GM21423 (cell line): Measurements from ENCODE around the gene NRXN3.

Experiments used
- ATAC-seq: cut with Tn5 transposase; IDR thresholded peaks from one replicate; pipeline ENCODE4 v1.9.1; 2021; ENCODE audit warnings: mild to moderate bottlenecking, moderate library complexity; ENCODE audit not compliant: unreplicated experiment

NRXN3 gene

DNA sequence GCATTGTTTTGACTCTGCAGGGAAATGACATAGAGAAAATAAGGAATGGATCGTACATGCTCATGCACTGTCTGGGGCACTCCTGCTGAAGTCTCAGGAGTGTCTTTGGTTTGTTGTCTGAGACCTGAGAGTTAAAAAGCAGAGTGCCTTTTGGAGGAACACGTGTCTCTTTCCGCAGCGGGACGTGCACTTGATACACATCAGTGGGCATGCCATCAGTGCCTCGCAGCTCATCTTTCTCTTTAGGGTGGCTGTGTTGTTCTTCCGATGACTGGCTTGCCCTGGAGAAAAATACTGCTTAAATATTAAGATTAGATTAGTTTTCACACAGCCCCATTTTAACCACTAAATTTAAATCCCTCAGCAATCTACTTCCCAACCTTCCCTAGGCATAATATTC lies 1205.2 kb downstream of the NRXN3 start:
- no peak for ATAC-seq

DNA sequence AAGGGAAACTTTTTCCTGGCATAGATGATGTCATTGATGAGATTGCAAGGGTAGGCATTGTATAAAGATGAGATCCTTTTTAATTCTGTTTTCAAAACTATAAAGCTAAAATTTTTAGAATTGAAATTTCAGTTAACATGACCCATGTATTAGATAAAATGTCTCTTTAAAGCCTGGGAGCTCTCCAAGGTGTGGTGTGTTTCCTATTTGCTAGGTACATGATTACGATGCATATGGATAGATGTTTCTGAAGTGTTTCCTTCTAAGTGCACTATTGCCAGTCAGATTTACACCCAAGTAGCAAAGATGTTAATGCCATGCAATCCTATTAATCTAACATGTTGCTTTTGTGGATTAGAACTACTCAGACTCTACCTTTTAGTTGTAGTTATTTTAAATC lies 1206.4 kb downstream of the NRXN3 start:
- ATAC-seq = no peak

DNA sequence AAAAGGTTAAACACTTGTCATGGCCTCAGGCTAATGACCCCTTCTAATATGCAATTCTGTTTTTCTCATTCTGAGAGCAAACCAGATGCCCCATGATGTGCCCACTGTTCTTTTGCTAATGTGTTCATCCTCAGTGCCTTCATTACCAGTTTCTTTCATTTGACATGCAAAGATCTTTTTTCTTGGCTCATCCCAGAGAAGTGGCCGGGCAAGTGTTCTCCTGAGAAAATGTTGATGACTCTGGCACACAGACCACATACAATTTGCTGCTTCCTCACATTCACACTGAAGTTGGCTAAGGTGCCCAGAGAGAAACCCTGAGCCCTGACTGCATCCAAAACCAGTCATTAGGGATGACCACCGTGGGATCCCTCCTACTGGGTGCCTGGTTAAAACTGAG lies 1207.8 kb downstream of the NRXN3 start:
- no peak for ATAC-seq

DNA sequence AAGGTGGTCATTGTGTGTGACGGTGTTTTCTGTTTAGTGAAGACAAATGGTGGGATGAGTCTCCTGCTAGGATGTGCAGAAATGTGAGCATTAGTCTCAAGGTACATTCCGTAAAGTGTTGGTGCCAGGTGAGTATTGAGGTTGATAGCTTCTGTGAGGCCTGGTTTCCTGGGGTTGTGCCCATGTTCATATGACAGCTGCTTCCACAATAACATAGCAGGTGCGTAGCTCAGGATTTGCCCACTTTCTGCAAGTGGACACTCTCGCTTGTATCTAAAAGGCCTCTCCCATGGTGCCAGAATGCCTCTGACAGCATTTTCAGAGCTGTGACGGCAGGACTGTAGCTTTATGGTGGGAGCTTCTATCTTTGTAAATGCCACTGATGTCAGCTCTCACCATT lies 1209.1 kb downstream of the NRXN3 start:
- no peak for ATAC-seq

DNA sequence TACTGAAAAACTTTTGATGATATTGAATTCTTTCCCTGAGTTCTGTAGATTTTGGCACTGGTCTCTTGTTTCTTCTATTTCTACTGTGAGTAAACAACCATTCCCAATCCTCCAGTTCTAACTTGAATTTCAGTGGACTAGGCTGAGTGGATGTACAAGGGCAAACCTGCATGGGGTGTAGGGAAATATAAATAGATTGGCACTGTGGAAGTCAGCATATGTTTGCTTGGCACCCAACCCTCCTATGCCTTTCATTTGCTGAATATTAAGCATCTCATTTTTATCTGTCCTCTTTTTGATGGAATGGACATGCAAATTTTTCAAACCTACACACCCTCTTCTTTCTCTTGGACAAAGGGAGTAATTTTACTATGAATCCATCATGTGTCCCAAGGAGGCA lies 1212.9 kb downstream of the NRXN3 start:
- ATAC-seq = no peak

DNA sequence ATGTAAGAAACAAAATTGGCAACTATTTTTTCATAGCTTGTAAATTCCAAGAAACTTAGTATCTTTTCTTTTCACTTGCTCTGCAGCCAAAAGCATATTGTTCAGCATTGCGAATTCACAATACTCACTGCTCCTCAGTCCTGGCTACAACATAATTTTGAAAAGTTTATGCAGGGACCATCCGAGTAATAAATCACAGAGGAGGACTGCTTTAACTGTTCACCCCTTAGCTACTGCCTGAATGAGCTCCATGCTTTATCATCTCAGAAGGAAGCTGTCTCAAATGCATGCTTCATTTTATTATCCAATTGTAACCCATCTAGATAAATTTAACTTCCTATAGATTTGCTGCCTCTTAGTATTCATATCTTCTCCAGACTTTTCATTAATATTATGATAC lies 1213.3 kb downstream of the NRXN3 start:
- ATAC-seq = no peak

DNA sequence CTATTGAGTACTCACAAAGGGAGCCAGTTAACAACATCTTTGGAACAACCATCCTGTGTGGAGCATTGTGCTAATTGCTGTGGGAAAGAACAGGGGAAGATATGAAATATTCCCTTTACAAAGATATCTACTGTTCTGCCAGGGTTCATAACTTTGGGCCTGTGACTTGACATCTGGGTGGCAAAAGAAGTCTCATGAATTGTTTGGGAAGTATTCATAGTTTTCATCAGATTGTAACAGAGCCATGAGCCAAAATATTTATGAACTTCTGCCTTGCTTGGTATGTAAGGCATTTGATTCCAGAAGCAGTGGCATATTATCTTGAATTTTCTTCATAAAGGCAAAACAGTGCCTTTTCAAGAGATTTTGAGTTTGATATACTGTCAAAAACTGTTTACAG lies 1224.9 kb downstream of the NRXN3 start:
- no peak for ATAC-seq

DNA sequence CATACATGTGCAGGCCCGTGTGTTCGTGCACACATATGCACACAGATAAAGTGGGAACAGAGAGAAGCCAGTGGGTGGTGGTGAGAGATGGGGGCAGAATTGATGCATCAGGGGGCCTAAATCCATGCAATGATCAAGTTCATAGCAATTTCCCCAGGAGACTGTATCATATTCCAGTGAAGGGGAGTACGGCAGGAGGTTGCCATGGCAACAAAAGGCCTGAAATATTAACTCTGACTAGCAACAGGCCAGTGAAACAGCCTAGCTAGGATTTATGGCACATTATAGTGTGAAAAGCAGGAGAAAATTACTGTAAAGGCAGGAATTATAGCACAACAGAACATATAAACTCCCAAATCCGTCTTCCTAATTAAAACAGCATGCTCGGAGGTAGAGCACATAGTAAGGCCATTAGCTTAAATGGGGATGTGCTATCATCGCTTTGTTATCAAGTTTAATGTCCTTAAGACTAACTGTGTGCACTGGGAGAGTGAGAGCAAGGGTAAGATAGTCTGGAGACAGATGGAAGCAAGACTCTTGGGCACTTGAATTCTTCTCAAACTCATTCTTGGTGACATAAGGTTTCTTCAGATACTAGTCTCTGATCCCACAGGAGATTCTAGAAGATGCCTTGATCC lies 1234.8 kb downstream of the NRXN3 start:
- ATAC-seq = no peak

- no peak for ATAC-seq
These were observed 1235.3 kb downstream of the NRXN3 start for GRCh38 chr14:79405512-79405910.

DNA sequence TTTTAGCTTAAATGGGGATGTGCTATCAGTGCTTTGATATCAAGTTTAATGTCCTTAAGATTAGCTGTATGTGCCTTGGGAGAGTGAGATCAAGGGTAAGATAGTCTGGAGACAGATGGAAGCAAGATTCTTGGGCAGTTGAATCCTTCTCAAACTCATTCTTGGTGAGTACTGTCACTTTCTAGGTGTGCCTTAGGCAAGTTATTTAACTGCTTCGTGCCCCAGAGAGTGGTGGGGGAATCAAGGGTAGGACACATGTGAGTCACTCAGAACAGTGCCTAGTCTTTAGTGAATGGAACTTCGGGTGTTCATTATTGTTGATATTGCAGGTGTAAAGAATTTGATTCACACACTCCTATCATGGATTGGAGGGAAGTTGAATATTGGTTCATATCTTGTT lies 1237.4 kb downstream of the NRXN3 start:
- ATAC-seq = no peak

DNA sequence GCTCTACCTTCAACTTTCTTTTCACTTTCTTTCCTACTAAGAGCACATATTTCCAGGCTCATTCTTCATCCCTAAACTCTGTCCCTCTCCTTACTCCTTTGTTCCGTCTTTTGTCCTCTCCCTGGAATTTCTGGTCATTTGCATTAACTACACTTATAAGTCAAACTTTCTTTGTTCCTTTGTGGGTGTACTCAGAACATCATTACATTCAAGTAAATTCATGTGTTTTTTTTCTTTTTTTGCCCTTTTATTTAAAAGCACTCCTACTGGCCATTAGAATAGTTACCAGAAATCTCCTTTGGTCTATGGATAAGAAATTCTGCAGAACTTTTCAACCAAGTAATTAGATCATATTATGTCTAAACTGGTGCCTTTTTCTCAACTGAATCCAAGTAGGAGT lies 1238.5 kb downstream of the NRXN3 start:
- ATAC-seq = no peak

DNA sequence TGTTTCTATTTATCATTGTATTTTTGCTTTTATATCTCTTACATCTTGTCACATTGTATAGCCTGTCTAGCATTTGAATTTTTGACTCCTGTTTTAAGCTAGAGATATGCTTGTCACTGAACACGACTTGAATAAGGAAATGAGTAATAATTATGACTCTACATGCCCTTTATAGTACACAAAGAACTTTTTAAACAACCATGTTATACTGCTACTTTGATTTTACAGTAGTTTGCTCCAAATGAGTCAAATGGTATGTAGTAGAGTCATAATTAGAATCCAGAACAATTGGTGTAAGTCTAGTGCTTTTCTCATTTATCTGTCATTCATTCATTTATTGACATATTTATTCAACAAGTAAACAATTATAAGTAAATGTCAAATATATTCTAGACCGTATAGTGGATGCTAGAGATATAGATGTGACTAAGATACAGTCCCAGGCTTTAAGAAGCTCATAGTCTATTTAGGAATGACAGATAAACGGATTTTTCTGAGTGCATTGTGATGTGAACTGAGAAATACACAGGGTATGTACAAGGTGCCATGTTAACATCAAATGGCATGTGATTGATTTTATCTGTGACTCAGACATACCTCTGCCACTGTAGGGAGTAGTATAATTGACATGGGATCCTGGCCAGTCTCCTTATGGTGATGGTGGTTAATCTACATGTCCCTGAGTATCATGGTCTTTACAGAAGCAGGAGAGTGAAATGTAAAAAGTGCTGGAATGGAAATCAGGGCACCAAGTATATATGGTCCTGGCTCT lies 1241.4 kb downstream of the NRXN3 start:
- ATAC-seq = no peak

- ATAC-seq = no peak
These were observed 1242.6 kb downstream of the NRXN3 start for GRCh38 chr14:79412822-79413221.

GRCh38 chr14:79413734-79414428 lies 1243.7 kb downstream of the NRXN3 start:
- ATAC-seq = no peak

DNA sequence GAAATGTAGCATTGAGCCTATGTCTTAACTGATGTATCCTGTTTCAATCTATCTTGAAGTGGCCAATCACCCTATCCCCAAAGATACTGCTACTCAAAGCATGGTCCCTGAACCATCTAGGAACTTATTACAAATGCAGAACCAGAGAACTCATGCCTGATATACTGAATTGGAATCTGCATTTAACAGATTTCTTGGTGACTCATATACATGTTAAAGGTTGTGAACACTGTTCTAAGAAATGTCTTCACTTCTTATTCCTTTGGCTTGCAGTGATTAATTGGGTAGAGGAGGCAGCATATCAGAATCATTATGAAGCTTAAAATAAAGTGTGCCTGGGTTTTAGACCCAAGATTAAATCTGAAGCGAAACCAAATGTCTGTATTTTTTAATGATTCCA lies 1245.6 kb downstream of the NRXN3 start:
- ATAC-seq = no peak

DNA sequence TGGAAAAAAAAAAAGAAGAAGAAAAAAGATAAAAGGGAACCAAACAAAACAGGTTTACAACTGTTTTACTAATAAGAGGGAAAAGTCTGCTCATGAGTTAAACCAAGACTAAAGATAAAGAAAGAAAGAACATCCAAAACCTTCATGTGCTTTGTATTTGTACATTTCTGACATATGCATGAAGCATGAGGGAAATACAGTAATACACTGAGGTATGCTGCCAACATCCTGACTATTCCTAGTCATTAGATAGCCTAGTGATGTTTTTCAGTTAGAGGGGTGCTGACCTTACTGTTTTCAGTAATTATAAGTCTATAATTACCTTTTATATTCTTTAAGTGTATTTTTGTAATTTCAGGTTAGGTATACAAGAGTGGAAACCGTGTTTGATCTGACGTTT lies 1247.8 kb downstream of the NRXN3 start:
- no peak for ATAC-seq

- ATAC-seq = no peak
These were observed 1248.7 kb downstream of the NRXN3 start for GRCh38 chr14:79418649-79419415.

DNA sequence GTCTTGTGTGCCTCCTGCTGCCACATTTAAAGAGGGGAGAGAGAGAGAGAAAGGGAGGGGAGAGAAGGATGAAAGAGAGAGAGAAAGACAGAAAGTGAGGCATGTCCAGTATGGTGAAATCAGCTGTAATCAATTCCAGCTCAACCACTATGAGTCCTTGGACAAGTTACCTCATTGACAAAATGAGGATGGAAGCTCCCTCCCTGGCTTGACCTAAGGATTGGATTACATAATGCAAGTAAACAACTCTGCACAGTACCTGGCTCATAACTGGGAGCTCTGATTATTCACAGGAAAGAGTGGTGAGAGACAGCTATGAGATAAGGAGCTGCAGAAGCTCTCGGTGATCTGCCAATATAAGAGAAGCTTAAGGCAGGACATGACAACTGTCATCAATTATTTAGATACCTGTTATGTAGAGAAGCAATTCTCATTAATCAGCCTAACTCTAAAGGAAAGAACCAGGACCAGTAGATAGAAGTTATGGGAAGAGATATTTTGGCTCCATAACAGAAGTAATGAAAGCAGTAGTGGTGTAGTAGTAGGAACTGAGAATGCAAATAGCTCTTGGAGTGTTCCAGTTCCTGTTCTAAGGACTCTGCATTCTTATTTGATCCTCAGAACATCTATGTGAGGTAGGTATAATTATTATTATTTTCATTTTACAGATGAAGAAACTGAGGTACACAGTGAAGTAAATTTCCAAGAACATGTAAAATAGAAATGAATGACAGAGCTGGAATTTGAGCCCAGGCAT lies 1249.6 kb downstream of the NRXN3 start:
- ATAC-seq = no peak

DNA sequence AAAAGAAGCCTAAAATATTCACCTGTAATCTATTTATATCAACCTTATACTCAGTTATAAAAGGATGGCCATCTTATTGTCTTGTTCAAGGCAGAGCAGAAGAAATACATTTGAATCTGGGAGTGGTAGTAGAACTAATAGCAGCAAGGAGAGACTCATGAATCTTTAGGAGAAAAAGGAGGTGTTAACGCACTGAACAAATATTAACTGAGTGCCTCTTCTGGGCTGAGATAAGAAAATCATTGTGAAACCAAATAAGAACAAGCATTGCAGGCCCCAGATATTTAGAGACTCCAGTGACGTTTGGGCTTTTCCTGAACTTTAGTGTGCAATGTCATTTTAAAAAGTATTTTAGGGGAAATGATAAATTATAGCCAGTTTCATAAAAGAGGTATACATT lies 1250.6 kb downstream of the NRXN3 start:
- ATAC-seq = no peak

GRCh38 chr14:79421811-79422210 lies 1251.6 kb downstream of the NRXN3 start:
- ATAC-seq = no peak

DNA sequence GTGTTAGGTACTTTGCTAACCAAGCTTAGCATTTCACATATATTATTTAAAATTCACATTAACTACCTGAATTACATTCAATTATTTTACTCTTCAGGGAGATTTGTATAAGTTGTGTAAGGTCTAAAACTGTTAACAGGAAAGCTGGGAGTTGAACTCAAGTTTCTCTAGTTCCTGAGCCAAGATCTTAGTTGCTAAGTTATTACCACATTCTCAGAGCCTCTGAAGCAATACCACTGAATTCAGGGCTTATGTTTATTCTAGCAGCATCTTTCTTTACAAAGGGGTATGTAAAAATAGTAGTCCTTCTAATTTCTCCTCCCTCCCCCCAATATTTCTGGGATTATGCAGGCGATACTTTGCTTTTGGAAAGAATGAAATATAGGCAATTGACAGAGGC lies 1254.3 kb downstream of the NRXN3 start:
- ATAC-seq = no peak
